Esophagus (tissue), 2 donors: ENCODE data around the gene OR10X1. TPM values are rescaled to one million over a fixed set of nuclear protein-coding genes. Genes with fewer than 3 reads are reported as not detected.

Experiments
- H3K27ac ChIP-seq, 2 donors: one replicate each; pipeline ENCODE4 v1.5.1; 2013; ENCODE audit warnings: low read depth in 2 of 2, mild to moderate bottlenecking in 2 of 2, inconsistent platforms in 1 of 2, low read length in 1 of 2, moderate library complexity in 1 of 2
- H3K27me3 ChIP-seq, 2 donors: one replicate each; pipeline ENCODE4 v1.6.1; 2013; ENCODE audit warnings: low read length in 2 of 2, control low read depth in 1 of 2, mild to moderate bottlenecking in 1 of 2; ENCODE audit not compliant: insufficient read depth in 2 of 2, control insufficient read depth in 1 of 2
- H3K36me3 ChIP-seq, 2 donors: one replicate each; pipeline ENCODE4 v1.6.1; 2013; ENCODE audit warnings: low read length in 1 of 2; ENCODE audit not compliant: control insufficient read depth in 2 of 2, insufficient read depth in 2 of 2
- H3K4me1 ChIP-seq, 2 donors: one replicate each; pipeline ENCODE4 v1.6.1; 2013; ENCODE audit warnings: low read length in 1 of 2; ENCODE audit not compliant: control insufficient read depth in 2 of 2, insufficient read depth in 2 of 2
- H3K4me3 ChIP-seq, 2 donors: one replicate each; pipeline ENCODE4 v1.5.1; 2013; ENCODE audit warnings: low read length in 2 of 2, mild to moderate bottlenecking in 2 of 2, low read depth in 1 of 2, moderate library complexity in 1 of 2
- H3K9me3 ChIP-seq, 2 donors: one replicate each; pipeline ENCODE4 v1.6.1; 2013; ENCODE audit warnings: mild to moderate bottlenecking in 2 of 2, low read depth in 1 of 2, low read length in 1 of 2, moderate library complexity in 1 of 2; ENCODE audit not compliant: control insufficient read depth in 2 of 2, insufficient read depth in 1 of 2
- WGBS, 2 donors: extraction: QIAGEN DNeasy Blood & Tissue Kit; methylation state at CpG; one replicate each; pipeline ENCODE4 v1.1.7; 2013; 5-methylcytosine and 5-hydroxymethylcytosine counted together
- polyA plus RNA-seq, 2 donors: library from polyadenylated mRNA; stranded (reverse); fragments of 200-250 nt; gene quantifications; one replicate each; pipeline ENCODE4 v1.2.3, GENCODE V29; 2013
- donor health status: healthy with polysubstance abuse.
- donor health status: Bipolar disorder and iron deficiency.

The OR10X1 gene
- polyA plus RNA-seq: not detected

GRCh38 chr1:158579733-158580132 is at the start of gene OR10X1:
Gene OR10X1 (minus strand): TSS chr1:158579899. CDS start chr1:158579899, 0 bp downstream.
- WGBS, 2 donors: 39 to 60% methylated on average over 1 of the region's 1 CpG
- Histone ChIP-seq H3K27ac (no peak within 1 kb of the TSS), H3K4me1 (no peaks in the 10 kb centered on the region), H3K9me3 (no peaks in the 10 kb centered on the region), H3K27me3 (no peaks in the 10 kb centered on the region), H3K36me3 (no peaks in the 10 kb centered on the region), H3K4me3 (no peak within 1 kb of the TSS)

DNA sequence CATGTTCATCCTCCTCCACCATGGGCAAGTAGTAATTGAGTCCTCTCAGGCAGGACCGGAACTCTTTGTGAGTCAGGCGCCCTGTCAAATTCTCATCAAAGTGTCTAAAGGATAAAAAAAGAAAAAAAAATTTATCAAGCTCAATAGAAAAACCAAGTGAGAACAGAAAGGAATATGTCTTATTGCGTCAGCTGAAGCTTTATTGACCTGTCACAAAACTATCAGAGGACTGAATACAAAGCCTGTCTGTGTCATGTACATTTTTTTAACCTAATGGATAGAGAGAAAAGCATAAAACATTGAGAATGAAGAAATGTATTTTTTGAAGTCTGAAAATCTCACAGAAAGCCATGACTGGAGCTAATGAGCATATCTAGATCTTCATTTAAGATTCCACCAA is 34.1 kb upstream of the OR10X1 start:
- Histone ChIP-seq H3K9me3 (no peaks in the 10 kb centered on the region), H3K4me3 (no peak overlapping the region), H3K27me3 (no peaks in the 10 kb centered on the region), H3K4me1 (no peaks in the 10 kb centered on the region), H3K36me3 (no peaks in the 10 kb centered on the region), H3K27ac (no peak overlapping the region)
- WGBS, 2 donors: 72 to 86% methylated on average over 3 of the region's 3 CpGs

GRCh38 chr1:158611916-158612315 is 32.2 kb upstream of the OR10X1 start:
- no peaks in the 10 kb centered on the region for H3K9me3 ChIP-seq
- 50 to 58% methylated on average over 3 of the region's 3 CpGs for WGBS, 2 donors
- no peaks in the 10 kb centered on the region for H3K27me3 ChIP-seq
- no peaks in the 10 kb centered on the region for H3K4me1 ChIP-seq
- H3K4me3 ChIP-seq: no peak overlapping the region
- no peak overlapping the region for H3K27ac ChIP-seq
- no peaks in the 10 kb centered on the region for H3K36me3 ChIP-seq

DNA sequence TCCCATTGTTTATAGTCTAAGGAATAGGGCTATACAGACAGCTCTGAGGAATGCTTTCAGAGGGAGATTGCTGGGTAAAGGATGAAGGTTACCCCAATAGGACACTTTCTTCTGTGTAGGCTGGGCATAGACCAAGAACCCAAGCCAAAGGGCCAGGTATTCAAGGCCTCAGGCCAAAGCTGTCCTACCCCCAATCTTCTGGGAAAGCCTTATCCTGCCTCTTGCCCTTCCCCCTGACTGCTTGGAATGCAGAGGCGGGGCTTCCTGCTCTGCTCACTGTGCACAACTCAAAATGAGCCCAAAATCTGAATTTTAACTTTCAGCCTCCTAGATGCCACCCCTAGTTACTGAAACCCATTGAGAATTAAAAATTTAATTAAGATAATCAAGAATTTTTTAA is 27.6 kb upstream of the OR10X1 start:
- H3K9me3 ChIP-seq: no peaks in the 10 kb centered on the region
- H3K4me3 ChIP-seq: no peak overlapping the region
- H3K27me3 ChIP-seq: no peaks in the 10 kb centered on the region
- H3K27ac ChIP-seq: no peak overlapping the region
- no peaks in the 10 kb centered on the region for H3K36me3 ChIP-seq
- H3K4me1 ChIP-seq: no peaks in the 10 kb centered on the region
- 71 to 78% methylated on average over 1 of the region's 1 CpG for whole genome bisulfite sequencing, 2 donors

DNA sequence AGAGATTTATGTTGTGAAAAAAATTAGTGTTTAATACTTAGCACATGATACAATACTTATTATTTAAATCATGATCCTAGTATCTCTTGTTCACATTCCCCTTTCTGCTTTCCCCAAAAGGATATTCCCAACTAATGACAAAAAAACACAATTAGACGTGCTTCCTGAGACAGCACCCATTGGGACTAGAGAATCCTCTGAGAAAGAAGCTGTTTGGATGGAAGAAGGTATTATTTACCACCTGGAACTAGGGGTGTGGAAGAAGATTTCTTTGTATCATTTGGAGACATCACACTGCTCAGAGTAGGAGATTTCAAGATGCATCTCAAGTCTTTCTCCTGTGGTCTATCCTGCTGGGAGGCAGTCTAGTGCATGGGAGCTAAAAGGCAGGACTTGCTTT is 25.3 kb upstream of the OR10X1 start, which contains the start of gene OR10Z1:
Gene OR10Z1, plus strand, starts transcription at position 301 of the 400 bp plus-strand sequence. CDS start 1,171 bp downstream, outside the sequence.
- 68 to 70% methylated on average over 1 of the region's 1 CpG for whole genome bisulfite sequencing, 2 donors
- Histone ChIP-seq H3K27me3 (no peaks in the 10 kb centered on the region), H3K4me3 (no peak within 1 kb of the TSS), H3K4me1 (no peaks in the 10 kb centered on the region), H3K36me3 (no peaks in the 10 kb centered on the region), H3K9me3 (no peaks in the 10 kb centered on the region), H3K27ac (no peak within 1 kb of the TSS)

GRCh38 chr1:158600735-158601134 is 21.0 kb upstream of the OR10X1 start:
- Histone ChIP-seq H3K27ac (no peak overlapping the region), H3K4me1 (no peaks in the 10 kb centered on the region), H3K36me3 (no peaks in the 10 kb centered on the region), H3K4me3 (no peak overlapping the region), H3K9me3 (peaks cover 2 to 5% of the 10 kb centered on the region in 2 donors), H3K27me3 (no peaks in the 10 kb centered on the region)
- 48 to 87% methylated on average over 2 of the region's 2 CpGs for WGBS, 2 donors

GRCh38 chr1:158586942-158587341 is 7.2 kb upstream of the OR10X1 start:
- H3K27ac ChIP-seq: no peak overlapping the region
- peaks cover 0 to 2% of the 10 kb centered on the region in 2 donors for H3K9me3 ChIP-seq
- H3K4me1 ChIP-seq: no peaks in the 10 kb centered on the region
- no peaks in the 10 kb centered on the region for H3K36me3 ChIP-seq
- 79 to 81% methylated on average over 1 of the region's 1 CpG for WGBS, 2 donors
- peaks cover 0 to 3% of the 10 kb centered on the region in 2 donors for H3K27me3 ChIP-seq
- no peak overlapping the region for H3K4me3 ChIP-seq

DNA sequence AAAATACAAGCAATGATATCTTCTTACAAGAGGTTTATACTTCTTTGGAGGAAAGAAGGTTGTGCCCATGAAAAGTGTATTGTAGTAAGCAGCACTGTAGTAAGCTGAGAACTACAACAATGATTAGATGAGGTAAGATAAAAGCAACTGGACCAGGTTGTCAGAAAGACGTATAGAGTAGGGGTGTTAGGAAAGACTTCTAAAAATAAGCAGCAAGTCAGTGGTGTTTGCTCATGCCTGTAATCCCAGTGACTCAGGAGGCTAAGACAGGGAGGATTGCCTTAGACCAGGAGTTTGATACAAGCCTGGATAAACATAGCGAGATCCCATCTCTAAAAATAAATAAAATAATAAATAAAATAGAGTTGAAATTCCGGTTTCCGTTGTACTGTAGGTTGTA is 4.3 kb upstream of the OR10X1 start:
- H3K9me3 ChIP-seq: peaks cover 0 to 2% of the 10 kb centered on the region in 2 donors
- 47 to 62% methylated on average over 4 of the region's 4 CpGs for WGBS, 2 donors
- no peak overlapping the region for H3K27ac ChIP-seq
- H3K27me3 ChIP-seq: peaks cover 0 to 3% of the 10 kb centered on the region in 2 donors
- no peaks in the 10 kb centered on the region for H3K4me1 ChIP-seq
- no peak overlapping the region for H3K4me3 ChIP-seq
- H3K36me3 ChIP-seq: no peaks in the 10 kb centered on the region

DNA sequence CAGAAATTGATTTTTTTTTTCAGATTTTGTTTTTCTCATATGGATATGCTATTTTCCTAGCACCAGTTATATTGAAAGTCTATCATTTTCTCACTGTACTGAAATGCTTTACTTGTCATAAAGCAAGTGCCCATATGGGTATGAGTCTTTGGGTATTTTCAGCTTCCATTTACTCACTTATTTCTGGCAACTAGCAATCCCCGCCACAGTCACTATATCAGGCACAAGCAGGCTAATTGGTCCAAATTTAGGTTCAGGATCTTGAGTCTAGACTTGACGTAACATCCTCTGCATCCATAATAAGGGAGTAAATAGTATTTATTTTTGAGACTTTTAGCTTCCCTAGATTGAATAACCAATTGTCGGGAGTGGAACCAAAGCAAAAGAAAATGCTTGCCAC is 2.1 kb downstream of the OR10X1 start:
- 89 to 90% methylated on average over 3 of the region's 3 CpGs for WGBS, 2 donors
- Histone ChIP-seq H3K4me1 (no peaks in the 10 kb centered on the region), H3K36me3 (no peaks in the 10 kb centered on the region), H3K27me3 (no peaks in the 10 kb centered on the region), H3K4me3 (no peak overlapping the region), H3K9me3 (no peaks in the 10 kb centered on the region), H3K27ac (no peak overlapping the region)

DNA sequence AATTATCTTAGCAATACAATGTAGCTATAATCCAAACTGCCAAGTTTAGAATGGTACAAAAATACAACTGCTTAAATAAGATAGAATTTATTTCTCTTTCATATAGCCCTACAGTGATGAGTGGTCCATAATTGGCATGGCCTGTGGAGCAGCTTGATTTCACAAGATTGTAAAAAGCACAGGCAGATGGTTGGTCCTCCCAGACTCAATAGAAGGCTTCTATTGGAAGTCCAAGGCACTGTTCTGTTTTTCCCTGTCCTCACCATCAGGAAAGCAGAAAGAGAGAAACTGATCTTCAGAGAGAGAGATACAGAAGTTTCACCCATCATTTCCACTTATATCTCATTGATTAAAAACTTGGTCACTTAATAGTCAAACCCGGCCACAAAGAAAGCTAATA is 7.5 kb downstream of the OR10X1 start:
- WGBS, 2 donors: 67 to 90% methylated on average over 1 of the region's 1 CpG
- no peak overlapping the region for H3K27ac ChIP-seq
- no peak overlapping the region for H3K4me3 ChIP-seq
- H3K9me3 ChIP-seq: no peaks in the 10 kb centered on the region
- H3K4me1 ChIP-seq: no peaks in the 10 kb centered on the region
- no peaks in the 10 kb centered on the region for H3K36me3 ChIP-seq
- no peaks in the 10 kb centered on the region for H3K27me3 ChIP-seq
